ENCODE data around the gene AFG3L2.
"Not testable (repeated sequence)": the region's sequence is repeated elsewhere in the genome, so short reads cannot be mapped to it uniquely, and the experiment has no call there.

Gene AFG3L2

GRCh38 chr18:12394428-12394827 lies 17.4 kb upstream of the AFG3L2 start:
- no peak for DNase-seq

- no peak for DNase-seq
Measured at GRCh38 chr18:12393998-12394397, 17.0 kb upstream of the AFG3L2 start.

GRCh38 chr18:12393510-12393909 lies 16.5 kb upstream of the AFG3L2 start:
- no peak for DNase-seq

GRCh38 chr18:12391487-12392165 lies 14.6 kb upstream of the AFG3L2 start:
- peak; percentile 31 for DNase-seq

- no peak for DNase-seq
Measured at GRCh38 chr18:12388442-12388841, 11.4 kb upstream of the AFG3L2 start.

- no peak for DNase-seq
Measured at GRCh38 chr18:12384261-12384660, 7.2 kb upstream of the AFG3L2 start.

GRCh38 chr18:12383759-12384158 lies 6.7 kb upstream of the AFG3L2 start:
- DNase-seq = not testable (repeated sequence)

- not testable (repeated sequence) for DNase-seq
Measured at GRCh38 chr18:12382221-12382814, 5.3 kb upstream of the AFG3L2 start.

- not testable (repeated sequence) for DNase-seq
Measured at GRCh38 chr18:12378198-12378558, 1.2 kb upstream of the AFG3L2 start.

- no peak for DNase-seq
Measured at GRCh38 chr18:12377556-12378197, 650 bp upstream of the AFG3L2 start.

GRCh38 chr18:12376034-12376753 lies 833 bp downstream of the AFG3L2 start:
- DNase-seq = no peak

- DNase-seq = no peak
Measured at GRCh38 chr18:12374401-12374800, 2.6 kb downstream of the AFG3L2 start.

- no peak for DNase-seq
Measured at GRCh38 chr18:12373771-12374116, 3.3 kb downstream of the AFG3L2 start.

GRCh38 chr18:12373116-12373770 lies 3.8 kb downstream of the AFG3L2 start:
- no peak for DNase-seq

GRCh38 chr18:12372406-12372805 lies 4.6 kb downstream of the AFG3L2 start:
- no peak for DNase-seq

- DNase-seq = no peak
Measured at GRCh38 chr18:12371590-12371989, 5.4 kb downstream of the AFG3L2 start.

GRCh38 chr18:12369211-12369610 lies 7.8 kb downstream of the AFG3L2 start:
- DNase-seq = no peak

- DNase-seq = no peak
Measured at GRCh38 chr18:12366784-12367183, 10.2 kb downstream of the AFG3L2 start.

GRCh38 chr18:12366379-12366778 lies 10.6 kb downstream of the AFG3L2 start:
- no peak for DNase-seq

GRCh38 chr18:12362473-12363174 lies 14.4 kb downstream of the AFG3L2 start:
- no peak for DNase-seq

- no peak for DNase-seq
Measured at GRCh38 chr18:12361770-12362378, 15.2 kb downstream of the AFG3L2 start.

GRCh38 chr18:12359515-12359927 lies 17.5 kb downstream of the AFG3L2 start:
- no peak for DNase-seq
